ENCODE measurements around the gene TRABD2B. TPM values are rescaled to one million over a fixed set of nuclear protein-coding genes. Genes with fewer than 3 reads are reported as not detected.

The TRABD2B gene
- total RNA-seq, 4 donors from 2014 or later: 0.05 to 0.15 (median 0.12) TPM

DNA sequence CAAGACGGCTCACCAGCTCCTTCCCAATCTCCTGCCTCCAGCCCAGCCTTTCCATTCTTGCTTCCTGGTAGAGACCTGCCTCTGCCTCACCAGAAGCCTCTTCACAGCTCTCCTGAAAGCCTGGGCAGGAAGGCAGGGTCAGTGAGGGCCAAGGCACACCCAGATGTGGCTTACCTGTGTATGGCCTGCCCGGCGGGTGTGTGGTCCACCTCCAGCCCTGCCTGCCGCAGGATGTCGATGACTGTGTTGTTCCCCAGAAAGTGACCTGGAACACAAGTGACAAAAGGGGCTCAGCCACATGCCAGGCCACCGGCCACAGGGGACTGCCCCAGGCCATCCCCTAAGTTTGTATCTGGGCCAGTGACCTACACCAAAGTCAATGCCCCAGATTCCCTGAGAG, 218.9 kb downstream of the TRABD2B start:
- H3K9me3 ChIP-seq: no peaks in the 10 kb centered on the region
- no peak for TF ChIP-seq POLR2A (IDR thresholded peaks at IDR 0.05)
- TF ChIP-seq, protein P1, sequence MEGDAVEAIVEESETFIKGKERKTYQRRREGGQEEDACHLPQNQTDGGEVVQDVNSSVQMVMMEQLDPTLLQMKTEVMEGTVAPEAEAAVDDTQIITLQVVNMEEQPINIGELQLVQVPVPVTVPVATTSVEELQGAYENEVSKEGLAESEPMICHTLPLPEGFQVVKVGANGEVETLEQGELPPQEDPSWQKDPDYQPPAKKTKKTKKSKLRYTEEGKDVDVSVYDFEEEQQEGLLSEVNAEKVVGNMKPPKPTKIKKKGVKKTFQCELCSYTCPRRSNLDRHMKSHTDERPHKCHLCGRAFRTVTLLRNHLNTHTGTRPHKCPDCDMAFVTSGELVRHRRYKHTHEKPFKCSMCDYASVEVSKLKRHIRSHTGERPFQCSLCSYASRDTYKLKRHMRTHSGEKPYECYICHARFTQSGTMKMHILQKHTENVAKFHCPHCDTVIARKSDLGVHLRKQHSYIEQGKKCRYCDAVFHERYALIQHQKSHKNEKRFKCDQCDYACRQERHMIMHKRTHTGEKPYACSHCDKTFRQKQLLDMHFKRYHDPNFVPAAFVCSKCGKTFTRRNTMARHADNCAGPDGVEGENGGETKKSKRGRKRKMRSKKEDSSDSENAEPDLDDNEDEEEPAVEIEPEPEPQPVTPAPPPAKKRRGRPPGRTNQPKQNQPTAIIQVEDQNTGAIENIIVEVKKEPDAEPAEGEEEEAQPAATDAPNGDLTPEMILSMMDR (IDR thresholded peaks at IDR 0.05 in 4 of 5, conservative IDR thresholded peaks at IDR 0.05 in 1 of 5): no peak
- H3K4me1 ChIP-seq: peaks cover 9 to 25% of the 10 kb centered on the region in 2 donors
- no peak overlapping the region for H3K27ac ChIP-seq
- intact Hi-C loops (cut with DNase I; ENCODE audit: low total_unique reads) (no loop called here), in situ Hi-C loops (cut with MboI; ENCODE audit: low sequenced_read_pairs in 4 of 4) (loop anchor here in 1 of 4 donors (25.0 kb wide), 1 partner anchor 209 kb away; the partner anchor contains the start of gene TRABD2B)
- DNase-seq (no peak), ATAC-seq (no peak)
- no peaks in the 10 kb centered on the region for H3K27me3 ChIP-seq
- no peaks in the 10 kb centered on the region for H3K36me3 ChIP-seq
- no peak overlapping the region for H3K4me3 ChIP-seq

DNA sequence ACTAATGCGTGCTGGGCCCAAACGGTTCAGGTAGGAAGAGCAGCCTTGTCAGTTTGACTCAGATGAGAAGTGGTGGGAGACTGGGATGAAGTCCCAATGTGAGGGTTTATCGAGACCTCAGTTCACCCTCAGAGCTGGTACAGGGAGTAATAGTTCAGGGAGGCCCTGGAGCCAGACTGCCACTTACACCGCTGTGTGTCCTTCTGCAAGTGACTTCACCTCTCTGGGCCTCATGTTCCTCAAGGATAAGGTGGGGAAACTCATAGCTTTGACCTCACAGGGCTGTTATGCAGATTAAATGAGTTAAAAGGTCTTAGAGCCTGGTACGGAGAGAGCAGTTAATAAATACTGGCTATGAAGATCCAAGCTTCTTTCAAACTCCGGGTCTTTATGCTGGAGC, 219.9 kb downstream of the TRABD2B start:
- ATAC-seq: no peak
- H3K36me3 ChIP-seq: no peaks in the 10 kb centered on the region
- H3K27me3 ChIP-seq: no peaks in the 10 kb centered on the region
- in situ Hi-C loops (cut with MboI; ENCODE audit: low sequenced_read_pairs in 4 of 4) (loop anchor here in 1 of 4 donors (25.0 kb wide), 1 partner anchor 210 kb away; the partner anchor contains the start of gene TRABD2B), intact Hi-C loops (cut with DNase I; ENCODE audit: low total_unique reads) (no loop called here)
- H3K9me3 ChIP-seq: no peaks in the 10 kb centered on the region
- no peak for DNase-seq
- H3K4me3 ChIP-seq: no peak overlapping the region
- H3K27ac ChIP-seq: no peak overlapping the region
- H3K4me1 ChIP-seq: peaks cover 1 to 15% of the 10 kb centered on the region in 2 donors
- no peak for TF ChIP-seq POLR2A (IDR thresholded peaks at IDR 0.05)
- TF ChIP-seq, protein P1 (IDR thresholded peaks at IDR 0.05 in 4 of 5, conservative IDR thresholded peaks at IDR 0.05 in 1 of 5): no peak

DNA sequence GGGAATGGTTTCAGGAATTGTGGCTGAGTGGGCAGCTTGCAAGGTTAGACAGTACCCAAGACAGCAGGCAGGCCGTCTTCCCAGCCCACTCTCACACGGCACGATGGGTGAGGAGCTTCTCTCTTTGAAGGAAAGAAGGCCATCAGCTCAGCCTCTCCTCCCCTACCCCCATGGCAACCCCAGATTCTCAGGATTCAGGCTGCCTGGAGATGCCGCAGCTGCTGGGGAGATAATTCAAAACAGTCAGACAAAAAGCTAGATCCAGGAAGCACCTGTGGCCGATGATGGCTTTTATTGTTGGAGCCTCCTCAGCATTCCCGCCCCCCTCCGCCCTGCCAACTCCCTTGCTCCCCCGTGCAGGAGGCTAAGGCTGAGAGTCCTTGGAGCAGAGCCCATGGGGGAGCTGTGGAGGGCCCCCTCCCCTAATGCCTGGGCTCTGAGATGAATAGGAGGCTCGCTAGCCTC, 220.5 kb downstream of the TRABD2B start:
- in situ Hi-C loops (cut with MboI; ENCODE audit: low sequenced_read_pairs in 4 of 4): loop anchor here in 1 of 4 donors (25.0 kb wide), 1 partner anchor 211 kb away; the partner anchor contains the start of gene TRABD2B

DNA sequence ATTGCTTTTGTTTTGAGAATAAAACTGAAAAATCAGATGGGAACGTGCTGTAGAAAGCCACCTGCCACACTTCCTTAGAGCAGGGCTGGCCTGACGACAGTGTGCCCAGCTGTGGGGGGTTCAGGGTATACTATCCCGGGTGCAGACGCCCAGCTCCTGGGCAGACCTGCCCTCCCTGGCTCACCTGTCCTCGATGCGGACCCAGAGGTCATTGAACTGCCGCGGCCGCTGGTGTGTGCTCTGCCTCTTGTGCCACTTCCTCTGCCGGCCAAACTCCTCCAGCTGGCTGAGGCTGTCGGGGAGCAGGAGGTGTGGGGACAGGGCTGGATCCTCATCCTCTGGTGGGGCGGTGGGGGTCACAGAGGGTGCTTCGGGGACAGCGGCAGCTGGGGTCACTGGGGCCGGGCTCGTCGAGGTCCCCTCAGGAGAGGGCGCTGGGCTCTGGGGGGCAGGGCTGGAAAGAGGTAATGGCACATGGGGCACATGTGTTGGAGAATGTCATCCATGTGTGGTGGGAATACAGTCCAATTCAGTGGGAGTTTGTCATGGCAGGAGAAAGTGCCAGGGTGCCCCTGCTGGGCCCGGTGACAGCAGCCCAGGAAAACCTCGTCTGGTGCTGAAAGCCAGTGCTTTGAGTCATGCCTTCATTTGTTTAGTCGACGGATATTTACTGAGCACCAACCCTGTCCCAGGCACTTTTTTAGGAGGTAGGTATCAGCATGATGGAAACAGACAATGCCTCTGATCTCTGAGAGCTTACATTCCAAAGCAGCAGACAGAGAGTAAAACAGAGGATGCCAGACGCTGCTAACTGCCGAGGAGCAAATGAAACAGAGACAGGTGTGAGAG, 222.0 kb downstream of the TRABD2B start:
- ATAC-seq: no peak
- Histone ChIP-seq H3K27ac (no peak overlapping the region), H3K36me3 (no peaks in the 10 kb centered on the region), H3K9me3 (no peaks in the 10 kb centered on the region), H3K4me3 (no peak overlapping the region), H3K27me3 (no peaks in the 10 kb centered on the region), H3K4me1 (no peaks in the 10 kb centered on the region)
- TF ChIP-seq, protein P1 (IDR thresholded peaks at IDR 0.05 in 4 of 5, conservative IDR thresholded peaks at IDR 0.05 in 1 of 5): no peak
- in situ Hi-C loops (cut with MboI; ENCODE audit: low sequenced_read_pairs in 4 of 4): loop anchor here in 1 of 4 donors (25.0 kb wide), 1 partner anchor 212 kb away; the partner anchor contains the start of gene TRABD2B
- no peak for DNase-seq
- intact Hi-C loops (cut with DNase I; ENCODE audit: low total_unique reads): no loop called here

More for the DNA sequence above, 220.5 kb downstream of the TRABD2B start:
- intact Hi-C loops (cut with DNase I; ENCODE audit: low total_unique reads): no loop called here
- TF ChIP-seq, protein P1 (IDR thresholded peaks at IDR 0.05 in 4 of 5, conservative IDR thresholded peaks at IDR 0.05 in 1 of 5): no peak
- TF ChIP-seq POLR2A (IDR thresholded peaks at IDR 0.05): no peak
- Histone ChIP-seq H3K4me3 (no peak overlapping the region), H3K27me3 (no peaks in the 10 kb centered on the region), H3K9me3 (no peaks in the 10 kb centered on the region), H3K4me1 (peaks cover 0 to 9% of the 10 kb centered on the region in 2 donors), H3K36me3 (no peaks in the 10 kb centered on the region), H3K27ac (no peak overlapping the region)
- ATAC-seq: no peak
- no peak for DNase-seq
